ENCODE data around the gene MSL3B. TPM values are rescaled to one million over a fixed set of nuclear protein-coding genes. Genes with fewer than 3 reads are reported as not detected.

MSL3B gene

GRCh38 chr2:233816334-233816733 lies 51.9 kb downstream of the MSL3B start:
- DNase-seq (ENCODE audit: low read depth) = no peak
- TF ChIP-seq, protein P1, sequence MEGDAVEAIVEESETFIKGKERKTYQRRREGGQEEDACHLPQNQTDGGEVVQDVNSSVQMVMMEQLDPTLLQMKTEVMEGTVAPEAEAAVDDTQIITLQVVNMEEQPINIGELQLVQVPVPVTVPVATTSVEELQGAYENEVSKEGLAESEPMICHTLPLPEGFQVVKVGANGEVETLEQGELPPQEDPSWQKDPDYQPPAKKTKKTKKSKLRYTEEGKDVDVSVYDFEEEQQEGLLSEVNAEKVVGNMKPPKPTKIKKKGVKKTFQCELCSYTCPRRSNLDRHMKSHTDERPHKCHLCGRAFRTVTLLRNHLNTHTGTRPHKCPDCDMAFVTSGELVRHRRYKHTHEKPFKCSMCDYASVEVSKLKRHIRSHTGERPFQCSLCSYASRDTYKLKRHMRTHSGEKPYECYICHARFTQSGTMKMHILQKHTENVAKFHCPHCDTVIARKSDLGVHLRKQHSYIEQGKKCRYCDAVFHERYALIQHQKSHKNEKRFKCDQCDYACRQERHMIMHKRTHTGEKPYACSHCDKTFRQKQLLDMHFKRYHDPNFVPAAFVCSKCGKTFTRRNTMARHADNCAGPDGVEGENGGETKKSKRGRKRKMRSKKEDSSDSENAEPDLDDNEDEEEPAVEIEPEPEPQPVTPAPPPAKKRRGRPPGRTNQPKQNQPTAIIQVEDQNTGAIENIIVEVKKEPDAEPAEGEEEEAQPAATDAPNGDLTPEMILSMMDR (IDR thresholded peaks at IDR 0.05; ENCODE audit: insufficient read depth, low read depth, low read length) = no peak
- no peak overlapping the region for H3K4me3 ChIP-seq (ENCODE audit: low read depth, low read length)

GRCh38 chr2:233815861-233816260 lies 52.3 kb downstream of the MSL3B start:
- H3K4me3 ChIP-seq (ENCODE audit: low read depth, low read length) = no peak overlapping the region
- TF ChIP-seq, protein P1 (IDR thresholded peaks at IDR 0.05; ENCODE audit: insufficient read depth, low read depth, low read length) = no peak
- no peak for DNase-seq (ENCODE audit: low read depth)

Other genes starting within 250 kb of the MSL3B start
- gene UGT1A10, start 231.9 kb downstream of the MSL3B start, total RNA-seq = not detected in 2 replicates
- gene UGT1A9, start 196.5 kb downstream of the MSL3B start, total RNA-seq = not detected in 2 replicates
- gene UGT1A7, start 186.5 kb downstream of the MSL3B start, total RNA-seq = not detected in 2 replicates
- not detected in 2 replicates for gene UGT1A6, start 175.5 kb downstream of the MSL3B start, total RNA-seq
- gene UGT1A5, start 155.5 kb downstream of the MSL3B start, total RNA-seq = not detected in 2 replicates
- gene UGT1A4, start 149.7 kb downstream of the MSL3B start, total RNA-seq = not detected in 2 replicates
- gene UGT1A3, start 139.3 kb downstream of the MSL3B start, total RNA-seq = not detected in 2 replicates
- not detected in 2 replicates for gene UGT1A1, start 108.1 kb downstream of the MSL3B start, total RNA-seq
- not detected in 2 replicates for gene MROH2A, start 90.1 kb downstream of the MSL3B start, total RNA-seq
- gene HJURP, start 13.9 kb downstream of the MSL3B start, total RNA-seq = 12.2 and 27.2 TPM in 2 replicates
- gene TRPM8, start 49.0 kb upstream of the MSL3B start, total RNA-seq = not detected in 2 replicates
- not detected in 2 replicates for gene SPP2, start 182.3 kb upstream of the MSL3B start, total RNA-seq